MM.1S (cell line): ENCODE results near the gene LAP3.

Experiments used
- DNase-seq: peaks from one replicate; pipeline ENCODE4 v3.0.0-alpha.2; 2015
- H2AFZ ChIP-seq: fragments of 300-600 bp; sonication (generic); 2 replicates; pipeline ENCODE4 v1.6.0; 2016; ENCODE audit warnings: antibody characterized with exemption, low read length
- H3F3A ChIP-seq: fragments of 300-600 bp; sonication (generic); 2 replicates; pipeline ENCODE4 v1.6.1; 2016; ENCODE audit warnings: mild to moderate bottlenecking, antibody characterized with exemption, low read length, moderate library complexity, mixed read lengths; ENCODE audit not compliant: insufficient read depth
- H3K27ac ChIP-seq: fragments of 300-600 bp; sonication (generic); 2 replicates; pipeline ENCODE4 v1.5.1; 2016; ENCODE audit warnings: mild to moderate bottlenecking, low read length
- H3K27me3 ChIP-seq: fragments of 300-600 bp; sonication (generic); replicated peaks from 2 replicates; pipeline ENCODE4 v1.6.0; 2016; ENCODE audit warnings: low read length; ENCODE audit not compliant: insufficient read depth
- H3K36me3 ChIP-seq: fragments of 300-600 bp; sonication (generic); replicated peaks from 2 replicates; pipeline ENCODE4 v1.6.1; 2016; ENCODE audit warnings: mild to moderate bottlenecking, low read length, mixed read lengths; ENCODE audit not compliant: insufficient read depth
- H3K4me1 ChIP-seq: fragments of 300-600 bp; sonication (generic); 2 replicates; pipeline ENCODE4 v1.6.1; 2016; ENCODE audit warnings: low read length, mixed read lengths
- H3K4me2 ChIP-seq: fragments of 300-600 bp; sonication (generic); 2 replicates; pipeline ENCODE4 v1.6.0; 2016; ENCODE audit warnings: low read depth, low read length
- H3K4me3 ChIP-seq: fragments of 300-600 bp; sonication (generic); 2 replicates; pipeline ENCODE4 v1.5.1; 2016; ENCODE audit warnings: low read length, mixed read lengths
- H3K79me2 ChIP-seq: fragments of 300-600 bp; sonication (generic); 2 replicates; pipeline ENCODE4 v1.6.1; 2016; ENCODE audit warnings: mixed run types, low read length, mixed read lengths
- H3K9ac ChIP-seq: fragments of 300-600 bp; sonication (generic); 2 replicates; pipeline ENCODE4 v1.6.1; 2016; ENCODE audit warnings: low read length, mixed read lengths
- H3K9me2 ChIP-seq: fragments of 300-600 bp; sonication (generic); replicated peaks from 2 replicates; pipeline ENCODE4 v1.6.1; 2016; ENCODE audit warnings: mild to moderate bottlenecking, low read length, mixed read lengths; ENCODE audit not compliant: insufficient read depth
- H3K9me3 ChIP-seq: fragments of 300-600 bp; sonication (generic); replicated peaks from 2 replicates; pipeline ENCODE4 v1.6.1; 2016; ENCODE audit warnings: mild to moderate bottlenecking, low read length, mixed read lengths; ENCODE audit not compliant: insufficient read depth
- H4K20me1 ChIP-seq: fragments of 300-600 bp; sonication (generic); 2 replicates; pipeline ENCODE4 v1.6.1; 2016; ENCODE audit warnings: mild to moderate bottlenecking, low read length, moderate library complexity, mixed read lengths; ENCODE audit not compliant: insufficient read depth
- CTCF ChIP-seq: fragments of 300-600 bp; sonication (generic); IDR thresholded peaks from 2 replicates; pipeline ENCODE4 v1.5.1; 2016; ENCODE audit warnings: antibody characterized with exemption, low read length, mixed read lengths
- EZH2 ChIP-seq: fragments of 300-600 bp; sonication (generic); optimal IDR thresholded peaks from 2 replicates; pipeline ENCODE3; 2017; ENCODE audit warnings: low read depth, mild to moderate bottlenecking, antibody characterized with exemption, low read length, mixed read lengths
- EZH2phosphoT487 ChIP-seq: fragments of 300-600 bp; sonication (generic); IDR thresholded peaks from 2 replicates; pipeline ENCODE4 v1.6.1; 2018; ENCODE audit warnings: antibody characterized with exemption, low read length

Gene LAP3

GRCh38 chr4:17552427-17552826, 24.6 kb upstream of the LAP3 start:
- H3K4me1 ChIP-seq = peaks cover 4% of the 10 kb centered on the region; the same call in 1 of the 2 replicates
- H3K4me3 ChIP-seq = no peak overlapping the region
- H3K9ac ChIP-seq = no peak overlapping the region
- H3K27me3 ChIP-seq = no peaks in the 10 kb centered on the region
- no peaks in the 10 kb centered on the region for H3K36me3 ChIP-seq
- H3K79me2 ChIP-seq = no peaks in the 10 kb centered on the region
- H3K27ac ChIP-seq = peak overlapping the region; percentile 2; the same call in 1 of the 2 replicates
- H4K20me1 ChIP-seq = no peaks in the 10 kb centered on the region
- DNase-seq = peak; percentile 56
- H2AFZ ChIP-seq = no peak overlapping the region
- no peaks in the 10 kb centered on the region for H3K9me2 ChIP-seq
- H3F3A ChIP-seq = peaks cover 8% of the 10 kb centered on the region
- TF ChIP-seq EZH2phosphoT487 = no peak
- no peak for TF ChIP-seq EZH2
- no peak for TF ChIP-seq CTCF
- H3K4me2 ChIP-seq = 0 out of 2 replicates have a peak overlapping the region, but pooled peaks have one; percentile 3
- no peaks in the 10 kb centered on the region for H3K9me3 ChIP-seq

DNA sequence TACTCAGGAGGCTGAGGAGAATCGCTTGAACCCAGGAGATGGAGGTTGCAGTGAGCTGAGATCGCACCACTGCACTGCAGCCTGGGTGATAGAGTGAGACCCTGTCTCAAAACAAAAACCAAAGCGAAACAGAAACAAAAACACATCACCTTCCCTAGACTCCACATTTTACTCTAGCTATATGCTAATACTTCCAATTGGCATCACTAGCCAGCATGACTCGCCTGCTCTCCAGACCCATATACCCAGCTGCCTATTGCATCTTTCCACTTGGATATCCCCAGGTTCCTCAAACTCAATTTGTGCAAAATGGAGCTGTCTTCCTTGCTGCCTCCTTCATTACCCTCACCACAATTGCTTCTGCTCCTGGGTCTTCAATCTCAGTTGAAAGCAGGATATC, 22.4 kb upstream of the LAP3 start:
- Histone ChIP-seq H3K36me3 (no peaks in the 10 kb centered on the region), H3K79me2 (no peaks in the 10 kb centered on the region), H3K4me2 (peak overlapping the region; percentile 13; the same call in 1 of the 2 replicates), H4K20me1 (no peaks in the 10 kb centered on the region), H3K27me3 (no peaks in the 10 kb centered on the region), H3K9me3 (no peaks in the 10 kb centered on the region), H3F3A (peaks cover 8% of the 10 kb centered on the region), H2AFZ (peak overlapping the region; percentile 52; the same call in 1 of the 2 replicates), H3K27ac (no peak overlapping the region), H3K9me2 (no peaks in the 10 kb centered on the region), H3K9ac (no peak overlapping the region), H3K4me3 (no peak overlapping the region), H3K4me1 (peaks cover 4% of the 10 kb centered on the region; the same call in 1 of the 2 replicates)
- TF ChIP-seq CTCF (no peak), EZH2phosphoT487 (no peak), EZH2 (no peak)
- DNase-seq = no peak

DNA sequence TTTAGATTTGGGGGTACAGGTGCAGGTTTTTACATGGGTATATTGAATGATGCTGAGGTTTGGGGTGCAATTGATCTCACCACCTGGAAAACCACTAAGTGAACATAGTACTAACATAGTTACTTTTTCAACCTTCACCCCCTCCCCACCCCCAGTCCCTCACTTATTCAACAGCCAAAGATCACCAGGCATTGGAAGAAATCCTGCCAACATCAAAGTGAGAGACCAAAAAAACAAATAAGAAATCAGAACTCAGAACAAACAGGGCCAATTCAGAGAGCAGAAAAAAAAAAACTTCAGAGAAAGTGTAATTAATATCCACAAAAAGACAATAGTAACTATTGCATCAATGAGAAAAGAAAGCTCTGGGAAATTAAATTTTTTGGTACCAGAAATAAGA, 20.5 kb upstream of the LAP3 start:
- Histone ChIP-seq H3K9me3 (no peaks in the 10 kb centered on the region), H3K9ac (no peak overlapping the region), H3F3A (peaks cover 8% of the 10 kb centered on the region; the same call in 1 of the 2 replicates), H3K27me3 (no peaks in the 10 kb centered on the region), H3K9me2 (no peaks in the 10 kb centered on the region), H3K79me2 (no peaks in the 10 kb centered on the region), H3K4me3 (no peak overlapping the region), H3K27ac (no peak overlapping the region), H3K4me1 (no peaks in the 10 kb centered on the region), H3K36me3 (no peaks in the 10 kb centered on the region), H2AFZ (no peak overlapping the region), H4K20me1 (no peaks in the 10 kb centered on the region), H3K4me2 (no peak overlapping the region)
- TF ChIP-seq EZH2phosphoT487 = no peak
- no peak for TF ChIP-seq EZH2
- TF ChIP-seq CTCF = no peak
- no peak for DNase-seq
